B cell (primary cell): ENCODE measurements around the gene DSCAML1. TPM values are rescaled to one million over a fixed set of nuclear protein-coding genes. Genes with fewer than 3 reads are reported as not detected.

Experiments used
- ATAC-seq: fragments of 200-7000 bp; cut with Tn5 transposase; one replicate; pipeline ENCODE4 v1.10.0; 2021; ENCODE audit warnings: low read depth, mild to moderate bottlenecking, moderate number of reproducible peaks, moderate library complexity
- CTCF ChIA-PET: fragments of 350-600 bp; sonication (Branson Sonifier 250); formaldehyde crosslinking; loops from one replicate; lab custom pipeline; 2021; ENCODE audit warnings: antibody characterized with exemption, inconsistent platforms; lab: Charles Lee
- POLR2A ChIA-PET: fragments of 350-600 bp; sonication (Branson Sonifier 250); formaldehyde crosslinking; loops from one replicate; lab custom pipeline; 2021; ENCODE audit warnings: antibody characterized with exemption; lab: Charles Lee
- DNase-seq: peaks from one replicate; pipeline ENCODE4 v3.0.0; 2013
- H2AFZ ChIP-seq: 2 replicates; pipeline ENCODE4 v1.6.1; 2012; ENCODE audit warnings: mild to moderate bottlenecking, low read depth, low read length; ENCODE audit not compliant: insufficient read depth, poor library complexity, severe bottlenecking
- H3K27ac ChIP-seq, 2 donors: 1 replicate in 1 of 2; 2 replicates in 1 of 2; pipeline ENCODE4 v1.5.1; 2012 to 2013; ENCODE audit warnings: low read length in 2 of 2, mild to moderate bottlenecking in 2 of 2, moderate library complexity in 1 of 2
- H3K27me3 ChIP-seq, 4 experiments: fragments of 200-600 bp in 1 of 4; sonication (generic) in 1 of 4; replicated peaks in 1 of 4; 1 replicate in 2 of 4; 2 replicates in 2 of 4; pipeline versions ENCODE4 v1.6.1 to v1.7.0; 2013 to 2016; ENCODE audit warnings: low read length in 3 of 4, mild to moderate bottlenecking in 2 of 4, mixed read lengths in 1 of 4, moderate library complexity in 1 of 4; ENCODE audit not compliant: insufficient read depth in 4 of 4, control insufficient read depth in 3 of 4; ENCODE audit errors: control extremely low read depth in 1 of 4
- H3K36me3 ChIP-seq, 2 experiments: replicated peaks in 1 of 2; 1 replicate in 1 of 2; 2 replicates in 1 of 2; pipeline versions ENCODE4 v1.6.1 to v1.7.1; 2013; ENCODE audit warnings: low read length in 1 of 2; ENCODE audit not compliant: insufficient read depth in 2 of 2, control insufficient read depth in 1 of 2; ENCODE audit errors: control extremely low read depth in 1 of 2, extremely low read depth in 1 of 2
- H3K4me1 ChIP-seq, 2 donors: fragments of 200-600 bp in 1 of 2; sonication (generic) in 1 of 2; 1 replicate in 1 of 2; 2 replicates in 1 of 2; pipeline versions ENCODE4 v1.5.1 to v1.6.1; 2013 to 2017; ENCODE audit warnings: low read length in 2 of 2; ENCODE audit not compliant: control insufficient read depth in 2 of 2, insufficient read depth in 2 of 2
- H3K4me2 ChIP-seq: replicated peaks from 2 replicates; pipeline ENCODE3; 2012; ENCODE audit warnings: mild to moderate bottlenecking, low read depth, low read length; ENCODE audit not compliant: poor library complexity, severe bottlenecking
- H3K4me3 ChIP-seq, 5 experiments: fragments of 200-600 bp in 1 of 5; sonication (generic) in 1 of 5; 1 replicate in 3 of 5; 2 replicates in 2 of 5; pipeline versions ENCODE4 v1.5.1 to v1.7.0; 2011 to 2016; ENCODE audit warnings: low read length in 4 of 5, mild to moderate bottlenecking in 4 of 5, low read depth in 2 of 5, control low read depth in 1 of 5, moderate library complexity in 1 of 5; ENCODE audit not compliant: insufficient read depth in 1 of 5; ENCODE audit errors: control extremely low read depth in 1 of 5, extremely low read depth in 1 of 5
- H3K79me2 ChIP-seq: fragments of 200-600 bp; sonication (generic); one replicate; pipeline ENCODE4 v1.6.0; 2016; ENCODE audit warnings: low read length; ENCODE audit not compliant: control insufficient read depth, insufficient read depth
- H3K9ac ChIP-seq: fragments of 200-600 bp; sonication (generic); 2 replicates; pipeline ENCODE4 v1.6.1; 2017; ENCODE audit warnings: mild to moderate bottlenecking, low read length, moderate library complexity
- H3K9me3 ChIP-seq, 3 donors: one replicate each; pipeline versions ENCODE4 v1.6.1 to v1.7.1; 2013; ENCODE audit warnings: low read length in 2 of 3; ENCODE audit not compliant: control insufficient read depth in 2 of 3, insufficient read depth in 1 of 3; ENCODE audit errors: control extremely low read depth in 1 of 3
- H4K20me1 ChIP-seq: 2 replicates; pipeline ENCODE4 v1.6.0; 2012; ENCODE audit warnings: mild to moderate bottlenecking, low read length; ENCODE audit not compliant: insufficient read depth, control insufficient read depth, poor library complexity, severe bottlenecking
- H3K27ac Mint-ChIP-seq: one replicate; pipeline ENCODE4 v1.8.0; 2021; ENCODE audit warnings: mixed read lengths
- H3K27me3 Mint-ChIP-seq: one replicate; pipeline ENCODE4 v1.8.0; 2021; ENCODE audit warnings: mixed read lengths
- H3K4me1 Mint-ChIP-seq: one replicate; pipeline ENCODE4 v1.8.0; 2021; ENCODE audit warnings: mixed read lengths
- H3K4me3 Mint-ChIP-seq: one replicate; pipeline ENCODE4 v1.8.0; 2021; ENCODE audit warnings: mixed read lengths
- H3K9me3 Mint-ChIP-seq: one replicate; pipeline ENCODE4 v1.8.0; 2022; ENCODE audit warnings: mixed read lengths; ENCODE audit not compliant: insufficient read depth
- CTCF ChIP-seq: fragments of 200-600 bp; IDR thresholded peaks from one replicate; pipeline ENCODE4 v1.8.0; 2022; ENCODE audit warnings: antibody characterized with exemption, mild to moderate bottlenecking
- EZH2 ChIP-seq: IDR thresholded peaks from 2 replicates; pipeline ENCODE4 v1.6.1; 2012; ENCODE audit warnings: borderline replicate concordance, low read depth, mild to moderate bottlenecking, moderate library complexity, low read length; ENCODE audit not compliant: insufficient read depth, poor library complexity, severe bottlenecking
- WGBS: methylation state at CpG from one replicate; pipeline ENCODE4 v1.1.5; 2013; ENCODE audit warnings: missing lambda C conversion rate; ENCODE audit not compliant: insufficient coverage; 5-methylcytosine and 5-hydroxymethylcytosine counted together
- intact Hi-C: fragments of 100-400 bp; cut with micrococcal nuclease; formaldehyde crosslinking; loops from one replicate; pipeline ENCODE4 v1.10.0; 2022
- polyA plus RNA-seq: library from polyadenylated mRNA; depleted of rRNA; stranded (reverse); fragments of >200 nt; gene quantifications from 2 replicates; pipeline ENCODE4 v1.2.3, GENCODE V29; 2012
- total RNA-seq, 2 donors: library from RNA; stranded (reverse); fragments of 120-200 nt in 1 of 2; gene quantifications; 1 replicate in 1 of 2; 2 replicates in 1 of 2; pipeline versions ENCODE4 v1.2.3 to v1.2.4, GENCODE V29; 2013 to 2022

The DSCAML1 gene
- total and polyA plus RNA-seq, 2 donors (not counting 1 experiment from before 2014, with no cell fraction given): 1.2 to 6.2 TPM

GRCh38 chr11:117834068-117834810 lies 37.2 kb upstream of the DSCAML1 start:
- Histone ChIP-seq H2AFZ (no peak overlapping the region), H3K27me3 (peaks cover 0 to 15% (median 0%) of the 10 kb centered on the region in 4 experiments), H3K9me3 (no peaks in the 10 kb centered on the region), H3K9ac (no peak overlapping the region), H3K36me3 (no peaks in the 10 kb centered on the region), H3K4me2 (no peak overlapping the region), H3K79me2 (no peaks in the 10 kb centered on the region), H3K4me3 (no peak overlapping the region), H4K20me1 (no peaks in the 10 kb centered on the region), H3K27ac (no peak overlapping the region), H3K4me1 (peaks cover 10 to 14% of the 10 kb centered on the region in 2 donors)
- CTCF ChIA-PET: interaction anchor here (0.5 to 5.9 kb wide), 14 partner anchors 9 to 653 kb away, joined by 3 to 40 read pairs (median 5); no protein-coding TSS in a partner anchor
- Mint-ChIP-seq H3K4me3 (no peak overlapping the region), H3K9me3 (no peaks in the 10 kb centered on the region), H3K27ac (no peak overlapping the region), H3K4me1 (peaks cover 16% of the 10 kb centered on the region), H3K27me3 (peaks cover 20% of the 10 kb centered on the region)
- ATAC-seq (no peak), DNase-seq (no peak)
- 95% methylated on average over 3 of the region's 6 CpGs for WGBS
- TF ChIP-seq EZH2 (no peak), CTCF (no peak)
- intact Hi-C loops: no loop called here
- POLR2A ChIA-PET: interaction anchor here (0.7 kb wide), 1 partner anchor 10 kb away, joined by 4 read pairs; no protein-coding TSS in a partner anchor

- no peak for ATAC-seq
- CTCF ChIA-PET: interaction anchor here (1.3 to 5.9 kb wide), 10 partner anchors 10 to 338 kb away, joined by 3 to 40 read pairs (median 6); no protein-coding TSS in a partner anchor
- Histone ChIP-seq H3K4me2 (no peak overlapping the region), H4K20me1 (no peaks in the 10 kb centered on the region), H2AFZ (no peak overlapping the region), H3K9me3 (no peaks in the 10 kb centered on the region), H3K27ac (no peak overlapping the region), H3K4me3 (no peak overlapping the region), H3K4me1 (peaks cover 17 to 22% of the 10 kb centered on the region in 2 donors), H3K27me3 (peaks cover 0 to 22% (median 2%) of the 10 kb centered on the region in 4 experiments), H3K79me2 (no peaks in the 10 kb centered on the region), H3K36me3 (no peaks in the 10 kb centered on the region), H3K9ac (no peak overlapping the region)
- POLR2A ChIA-PET: no interaction called here
- Mint-ChIP-seq H3K4me3 (no peak overlapping the region), H3K27ac (no peak overlapping the region), H3K9me3 (no peaks in the 10 kb centered on the region), H3K27me3 (peaks cover 17% of the 10 kb centered on the region), H3K4me1 (peaks cover 22% of the 10 kb centered on the region)
- no peak for TF ChIP-seq EZH2
- TF ChIP-seq CTCF: no peak
- intact Hi-C loops: no loop called here
- 73% methylated on average over 7 of the region's 7 CpGs for WGBS
- DNase-seq: no peak
Observed at GRCh38 chr11:117833401-117833891, 36.4 kb upstream of the DSCAML1 start.
